Stimulated activated CD8-positive, alpha-beta memory T cell treated with anti-CD3 and anti-CD28 coated beads, Interleukin-4, amount 100 ng/mL, for 24 hours (primary cell): ENCODE data around the gene FOXK2.

Experiments used
- DNase-seq: peaks from one replicate; pipeline ENCODE4 v3.0.0-alpha.2; 2020; ENCODE audit warnings: low read depth

Gene FOXK2

DNA sequence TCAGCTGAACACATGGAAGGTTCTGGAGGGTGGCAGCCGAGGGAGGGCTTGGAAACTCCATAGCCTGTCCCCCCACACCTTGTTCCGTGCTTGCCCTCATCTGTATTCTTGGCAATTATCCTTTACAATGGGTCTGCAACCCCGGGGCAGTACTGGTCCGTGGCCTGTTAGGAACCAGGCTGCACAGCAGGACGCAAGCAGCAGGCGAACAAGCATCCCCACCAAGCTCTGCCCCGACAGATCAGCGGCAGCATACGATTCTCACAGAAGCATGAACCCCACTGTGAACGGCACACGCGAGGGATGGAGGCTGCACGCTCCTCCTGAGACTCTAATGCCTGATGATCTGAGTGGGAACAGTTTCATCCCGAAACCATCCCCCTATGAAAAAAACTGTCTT is 122.5 kb downstream of the FOXK2 start:
- DNase-seq = no peak

DNA sequence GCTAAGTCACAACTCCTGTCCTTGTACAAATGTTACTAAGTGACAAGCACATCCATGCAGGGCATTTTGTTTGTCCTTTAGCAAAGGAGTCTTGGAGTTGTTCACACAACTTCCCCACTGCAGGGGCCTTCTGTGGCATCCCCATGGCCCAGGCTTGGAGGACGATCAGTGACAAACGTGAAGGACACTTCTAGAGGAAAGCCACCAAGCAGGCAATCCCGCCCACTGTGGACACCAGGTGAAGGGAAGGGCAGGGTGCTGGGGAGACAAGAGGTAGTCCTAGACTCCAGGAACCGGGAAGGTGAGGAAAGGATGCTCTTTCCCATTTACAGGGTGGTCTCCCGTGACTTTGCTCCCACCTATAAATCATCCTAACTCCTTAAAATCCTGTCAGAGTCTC is 124.6 kb downstream of the FOXK2 start:
- DNase-seq = no peak

DNA sequence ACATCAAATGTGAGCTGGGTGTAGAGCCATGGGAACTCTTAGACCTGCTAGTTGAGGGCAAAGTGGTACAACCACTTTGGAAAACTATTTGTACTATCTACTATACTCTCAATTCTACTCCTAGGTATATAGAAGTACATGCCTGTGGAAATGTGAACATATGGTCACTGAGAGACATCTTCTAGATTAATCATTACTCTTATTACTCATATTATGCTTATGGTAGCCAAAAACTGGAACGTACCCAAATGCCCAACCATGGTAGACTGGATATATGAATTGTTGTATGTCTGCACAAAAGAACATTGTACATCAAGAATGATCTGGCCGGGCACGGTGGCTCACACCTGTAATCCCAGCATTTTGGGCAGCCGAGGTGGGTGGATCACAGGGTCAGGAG is 126.0 kb downstream of the FOXK2 start:
- no peak for DNase-seq

DNA sequence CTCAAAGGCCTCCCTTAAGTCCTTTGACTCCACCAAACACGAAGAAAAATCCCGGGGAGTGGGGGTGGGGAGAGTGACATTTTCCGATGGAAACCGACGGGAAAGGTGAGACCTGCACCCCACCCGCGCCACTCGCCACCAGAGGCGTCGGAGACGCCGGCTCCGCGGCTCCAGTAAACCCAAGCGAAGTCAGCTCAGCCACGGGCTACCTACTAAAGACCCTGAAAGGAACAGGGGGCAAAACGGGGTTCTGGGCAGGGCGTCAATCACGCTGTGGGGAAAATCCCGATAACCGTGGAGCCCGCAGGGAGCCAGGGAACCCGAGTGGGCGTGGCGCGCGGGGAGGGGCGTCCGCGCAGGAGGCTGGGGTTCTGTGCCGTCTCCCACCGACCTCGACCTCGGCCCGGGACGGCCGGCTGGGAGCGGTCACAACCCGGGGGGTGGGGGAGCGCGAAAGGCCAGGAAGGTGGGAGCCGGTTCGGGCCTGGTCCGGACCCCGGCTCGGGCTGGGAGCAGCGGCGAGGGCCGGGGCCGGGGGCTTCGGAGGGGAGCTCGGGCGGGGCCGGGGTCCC is 128.1 kb downstream of the FOXK2 start:
- DNase-seq = peak; percentile 24

DNA sequence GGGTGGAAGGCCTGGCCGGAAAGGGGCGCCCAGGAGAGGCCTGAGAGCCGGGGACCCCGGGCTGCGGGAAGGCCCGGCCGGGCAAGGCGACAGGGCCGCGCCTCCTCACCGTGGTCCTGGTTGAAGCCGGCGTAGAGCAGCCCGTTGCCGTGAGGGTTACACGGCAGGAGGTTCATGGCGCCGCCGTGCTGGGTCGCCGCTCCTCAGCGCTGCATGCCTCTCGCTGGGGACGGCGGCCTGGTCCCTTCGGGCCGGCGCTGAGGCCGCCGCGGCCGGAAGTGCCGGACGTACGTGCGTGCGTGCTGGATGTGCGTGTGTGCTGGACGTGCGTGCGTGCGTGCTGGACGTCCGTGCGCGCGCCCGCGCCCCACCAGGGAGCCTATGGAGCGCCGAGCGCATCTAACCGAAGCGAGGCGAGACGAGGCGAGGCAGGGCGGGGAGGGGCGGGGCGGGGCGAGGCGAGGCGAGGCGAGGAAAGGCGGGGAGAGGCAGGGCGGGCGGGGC is 128.7 kb downstream of the FOXK2 start, which contains the start of gene WDR45B:
Gene WDR45B, minus strand, starts transcription at position 280 of the 504 bp plus-strand sequence. Its CDS starts 104 bp downstream, at position 176.
- DNase-seq = peak; percentile 84

DNA sequence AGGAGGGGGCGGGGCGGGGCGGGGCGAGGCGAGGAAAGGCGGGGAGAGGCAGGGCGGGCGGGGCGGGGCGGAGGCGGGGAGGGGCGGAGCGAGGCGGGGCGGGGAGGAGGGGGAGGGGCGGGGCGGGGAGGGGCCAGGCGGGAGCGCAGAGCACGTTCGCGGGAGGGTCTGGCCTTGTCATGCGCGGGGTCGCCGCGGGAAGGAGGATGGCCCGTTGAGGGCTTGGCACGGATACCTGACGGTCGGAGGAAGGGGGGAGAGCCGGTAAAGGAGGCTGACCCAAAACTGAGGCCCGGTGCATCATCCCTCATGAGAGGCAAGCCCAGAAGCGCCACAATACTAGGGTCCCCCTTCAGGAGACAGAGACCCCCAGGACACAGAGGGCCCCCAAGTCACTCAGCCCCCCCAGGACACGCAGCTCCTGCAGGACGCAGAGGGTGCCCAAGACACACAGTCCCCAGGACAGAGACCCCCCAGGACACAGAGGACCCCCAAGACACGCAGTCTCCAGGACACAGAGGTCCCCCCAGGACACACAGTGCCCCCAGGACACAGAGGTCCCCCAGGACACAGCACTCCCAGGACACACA is 129.3 kb downstream of the FOXK2 start:
- DNase-seq = no peak

DNA sequence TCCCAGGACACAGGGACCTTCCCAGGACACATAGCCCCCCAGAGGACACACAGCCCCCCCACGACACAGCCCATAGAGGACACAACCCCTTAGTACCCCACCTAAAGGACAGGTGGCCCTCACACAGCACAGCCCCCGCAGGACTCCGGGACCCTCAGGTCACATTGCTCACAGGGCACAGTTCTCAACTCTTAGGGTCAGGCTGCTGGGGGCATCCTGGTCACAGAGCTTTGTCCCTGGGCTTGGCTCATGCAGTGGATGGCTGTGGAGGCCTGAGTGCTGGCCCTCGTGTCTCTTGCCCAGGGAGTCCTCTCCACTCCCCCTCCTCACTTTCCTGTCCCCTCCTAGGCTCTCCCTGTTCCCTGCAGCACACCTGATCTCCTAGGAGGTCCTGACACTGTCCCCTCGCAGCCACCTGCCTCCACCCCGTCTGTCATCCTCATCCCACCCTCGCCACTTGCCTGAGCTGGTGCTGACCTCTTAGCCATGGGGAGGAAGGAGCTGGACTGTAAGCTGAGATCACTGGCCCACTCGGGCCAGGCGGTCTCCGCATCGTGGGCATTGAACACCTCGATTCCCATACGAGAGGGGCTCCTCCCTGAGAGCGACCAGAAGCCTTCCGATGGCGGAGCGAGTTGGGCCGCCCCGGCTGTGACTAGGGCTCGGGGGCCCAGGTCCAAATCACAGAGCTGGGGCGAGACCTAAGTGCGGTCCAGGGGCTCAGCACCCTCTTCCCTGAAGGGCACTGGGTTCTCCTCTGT is 130.1 kb downstream of the FOXK2 start:
- no peak for DNase-seq

DNA sequence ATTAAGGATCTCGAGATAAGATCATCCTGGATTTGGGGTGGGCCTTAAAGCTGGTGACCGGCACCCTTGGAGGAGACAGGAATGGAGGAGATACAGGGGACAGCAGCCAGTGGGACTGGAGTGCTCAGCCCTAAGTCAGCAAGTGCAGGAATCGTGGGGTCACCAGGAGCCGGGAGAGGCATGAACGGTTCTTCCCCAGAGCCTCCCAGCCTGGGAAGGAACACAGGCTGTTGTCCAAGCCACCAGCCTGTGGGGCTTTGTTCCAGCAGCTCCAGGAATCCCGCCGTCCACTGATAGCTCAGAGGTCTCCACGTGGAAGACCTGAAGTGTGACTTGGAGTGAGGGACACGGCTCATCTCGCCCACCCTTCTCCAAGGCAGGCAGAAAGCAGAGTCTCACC is 131.2 kb downstream of the FOXK2 start:
- DNase-seq = no peak

DNA sequence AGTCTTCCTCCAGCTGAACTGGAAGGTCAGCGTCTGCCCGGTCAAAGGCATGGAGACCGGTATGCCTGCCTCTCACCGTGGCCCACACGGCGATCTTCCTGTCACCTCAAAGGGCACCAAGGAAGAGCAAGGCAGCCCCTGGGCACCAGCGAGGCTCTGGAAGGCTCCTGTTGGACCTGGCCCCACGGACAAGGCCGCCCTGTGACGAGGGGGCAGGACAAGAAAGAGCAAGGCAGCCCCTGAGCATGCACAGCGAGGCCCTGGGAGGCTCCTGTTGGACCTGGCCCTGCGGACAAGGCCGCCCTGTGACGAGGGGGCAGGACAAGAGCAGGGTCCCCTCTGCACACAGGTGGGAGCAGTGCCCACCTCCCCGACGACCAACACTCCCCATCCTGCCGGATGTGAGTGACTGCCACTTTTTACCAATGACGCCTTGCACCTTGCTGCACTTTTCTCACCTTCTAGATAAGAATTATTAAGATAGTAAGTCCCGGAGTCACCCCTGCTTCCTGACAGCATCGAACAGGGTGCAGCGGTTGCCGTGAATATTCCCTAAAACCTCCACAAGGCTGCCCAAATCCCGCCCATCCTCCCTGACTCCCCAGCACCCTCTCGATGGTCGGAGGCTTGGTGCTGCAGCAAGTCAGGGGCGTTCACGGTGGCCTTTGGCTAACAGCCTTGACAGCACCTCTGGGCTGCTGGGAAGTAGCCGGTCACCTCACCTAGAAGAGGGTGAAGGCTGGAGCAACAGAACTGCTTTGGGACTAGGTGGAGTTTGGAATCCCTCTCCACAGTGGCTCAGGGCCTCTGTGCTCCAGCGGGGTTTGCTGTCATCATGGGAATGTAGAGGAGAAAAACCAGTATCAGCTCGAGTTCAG is 134.4 kb downstream of the FOXK2 start:
- DNase-seq = no peak
